Stimulated activated CD8-positive, alpha-beta memory T cell treated with anti-CD3 and anti-CD28 coated beads, Interleukin-15, amount 100 ng/mL, for 24 hours (primary cell): ENCODE results near the gene PCOLCE2.

ENCODE experiments used
- DNase-seq: peaks from one replicate; pipeline ENCODE4 v3.0.0-alpha.2; 2020; ENCODE audit warnings: low read depth

PCOLCE2 gene

GRCh38 chr3:142863930-142864920 lies 24.7 kb downstream of the PCOLCE2 start:
- no peak for DNase-seq

- DNase-seq = no peak
Measured at GRCh38 chr3:142863010-142863817, 25.7 kb downstream of the PCOLCE2 start.

GRCh38 chr3:142861926-142862325 lies 27.0 kb downstream of the PCOLCE2 start:
- no peak for DNase-seq

GRCh38 chr3:142858043-142858442 lies 30.8 kb downstream of the PCOLCE2 start:
- DNase-seq = no peak

- no peak for DNase-seq
Measured at GRCh38 chr3:142857056-142857455, 31.8 kb downstream of the PCOLCE2 start.

GRCh38 chr3:142853270-142854168 lies 35.4 kb downstream of the PCOLCE2 start:
- DNase-seq = no peak

- no peak for DNase-seq
Measured at GRCh38 chr3:142852009-142852408, 36.9 kb downstream of the PCOLCE2 start.

GRCh38 chr3:142850395-142851023 lies 38.4 kb downstream of the PCOLCE2 start:
- DNase-seq = no peak

- no peak for DNase-seq
Measured at GRCh38 chr3:142849148-142849547, 39.7 kb downstream of the PCOLCE2 start.

GRCh38 chr3:142846779-142847577 lies 41.9 kb downstream of the PCOLCE2 start:
- DNase-seq = no peak

- DNase-seq = no peak
Measured at GRCh38 chr3:142844339-142844977, 44.4 kb downstream of the PCOLCE2 start.

- DNase-seq = no peak
Measured at GRCh38 chr3:142839831-142840230, 49.1 kb downstream of the PCOLCE2 start.

GRCh38 chr3:142837526-142837925 lies 51.4 kb downstream of the PCOLCE2 start:
- DNase-seq = no peak

GRCh38 chr3:142828703-142829305 lies 60.1 kb downstream of the PCOLCE2 start:
- peak; percentile 31 for DNase-seq

GRCh38 chr3:142819179-142819578 lies 69.7 kb downstream of the PCOLCE2 start:
- DNase-seq = no peak

- DNase-seq = no peak
Measured at GRCh38 chr3:142818651-142819050, 70.2 kb downstream of the PCOLCE2 start.

GRCh38 chr3:142817897-142818296 lies 71.0 kb downstream of the PCOLCE2 start:
- no peak for DNase-seq

- no peak for DNase-seq
Measured at GRCh38 chr3:142817356-142817755, 71.5 kb downstream of the PCOLCE2 start.

GRCh38 chr3:142815803-142816202 lies 73.1 kb downstream of the PCOLCE2 start:
- DNase-seq = no peak

- DNase-seq = no peak
Measured at GRCh38 chr3:142809259-142809658, 79.6 kb downstream of the PCOLCE2 start.
